Hepatocyte (in vitro differentiated cells): Measurements from ENCODE around the gene CFAP410. TPM values are rescaled to one million over a fixed set of nuclear protein-coding genes. Genes with fewer than 3 reads are reported as not detected.

Source experiments
- DNase-seq: peaks from one replicate; pipeline ENCODE4 v3.0.0-alpha.2; 2016; ENCODE audit warnings: low spot score
- H2AFZ ChIP-seq: fragments of 200-600 bp; sonication (generic); 2 replicates; pipeline ENCODE4 v1.6.0; 2016; ENCODE audit warnings: antibody characterized with exemption, mild to moderate bottlenecking
- H3K27ac ChIP-seq: fragments of 200-600 bp; sonication (generic); 2 replicates; pipeline ENCODE4 v1.5.1; 2016; ENCODE audit warnings: mild to moderate bottlenecking
- H3K27me3 ChIP-seq: fragments of 200-600 bp; sonication (generic); 2 replicates; pipeline ENCODE4 v1.6.1; 2016
- H3K36me3 ChIP-seq: fragments of 200-600 bp; sonication (generic); replicated peaks from 2 replicates; pipeline ENCODE4 v1.5.1; 2016; ENCODE audit warnings: low read depth; ENCODE audit not compliant: insufficient read depth
- H3K4me1 ChIP-seq: fragments of 200-600 bp; sonication (generic); 2 replicates; pipeline ENCODE4 v1.5.1; 2016; ENCODE audit warnings: mild to moderate bottlenecking, moderate library complexity; ENCODE audit not compliant: insufficient read depth
- H3K4me2 ChIP-seq: fragments of 200-600 bp; sonication (generic); 2 replicates; pipeline ENCODE4 v1.6.0; 2016
- H3K4me3 ChIP-seq: fragments of 200-600 bp; sonication (generic); 2 replicates; pipeline ENCODE4 v1.5.1; 2016; ENCODE audit warnings: mild to moderate bottlenecking
- H3K79me2 ChIP-seq: fragments of 200-600 bp; sonication (generic); 2 replicates; pipeline ENCODE4 v1.6.0; 2017; ENCODE audit warnings: mild to moderate bottlenecking
- H3K9me2 ChIP-seq: fragments of 200-600 bp; sonication (generic); replicated peaks from 2 replicates; pipeline ENCODE4 v1.6.0; 2017; ENCODE audit warnings: mild to moderate bottlenecking; ENCODE audit not compliant: insufficient read depth
- H3K9me3 ChIP-seq: fragments of 200-600 bp; sonication (generic); 2 replicates; pipeline ENCODE4 v1.5.1; 2016; ENCODE audit warnings: low read depth, mild to moderate bottlenecking
- H4K20me1 ChIP-seq: fragments of 200-600 bp; sonication (generic); 2 replicates; pipeline ENCODE4 v1.6.0; 2016; ENCODE audit warnings: mild to moderate bottlenecking; ENCODE audit not compliant: insufficient read depth, poor library complexity, severe bottlenecking
- CTCF ChIP-seq: fragments of 200-600 bp; sonication (generic); IDR thresholded peaks from 2 replicates; pipeline ENCODE4 v1.5.1; 2016; ENCODE audit warnings: antibody characterized with exemption, mild to moderate bottlenecking; ENCODE audit not compliant: poor library complexity
- EZH2 ChIP-seq: fragments of 200-600 bp; sonication (generic); IDR thresholded peaks from 2 replicates; pipeline ENCODE4 v1.6.1; 2016; ENCODE audit warnings: antibody characterized with exemption, mild to moderate bottlenecking, borderline replicate concordance
- EZH2phosphoT487 ChIP-seq: fragments of 200-600 bp; sonication (generic); IDR thresholded peaks from one replicate; pipeline ENCODE4 v1.6.1; 2018; ENCODE audit warnings: antibody characterized with exemption, mild to moderate bottlenecking, low read depth, moderate library complexity; ENCODE audit not compliant: unreplicated experiment, severe bottlenecking
- WGBS: methylation state at CpG from one replicate; pipeline ENCODE4 v1.1.6; 2016; ENCODE audit warnings: low lambda C conversion rate; ENCODE audit errors: missing lambda C conversion rate; 5-methylcytosine and 5-hydroxymethylcytosine counted together
- polyA plus RNA-seq: library from polyadenylated mRNA; unstranded; fragments of >200 nt; fragmentation: Nextera tagmentation; extraction: Ambion mirVana; gene quantifications from 2 replicates; pipeline ENCODE4 v1.2.1, GENCODE V29; 2016
- total RNA-seq: library from RNA; depleted of rRNA; stranded (reverse); fragments of >200 nt; gene quantifications from 2 replicates; pipeline ENCODE4 v1.2.3, GENCODE V29; 2014

Gene CFAP410
- total and polyA plus RNA-seq, 2 experiments from 2014 or later, result 17.1 to 33.6 TPM

GRCh38 chr21:44370027-44370735 lies 31.0 kb upstream of the CFAP410 start:
- Histone ChIP-seq H3K79me2 (no peaks in the 10 kb centered on the region), H4K20me1 (no peaks in the 10 kb centered on the region), H3K4me2 (peak overlapping the region; percentile 69), H3K4me1 (peaks cover 3% of the 10 kb centered on the region), H3K36me3 (no peaks in the 10 kb centered on the region), H3K9me3 (no peaks in the 10 kb centered on the region), H2AFZ (no peak overlapping the region), H3K4me3 (no peak overlapping the region), H3K27me3 (peaks cover 4% of the 10 kb centered on the region), H3K9me2 (no peaks in the 10 kb centered on the region), H3K27ac (peak overlapping the region; percentile 56)
- DNase-seq, result peak; percentile 78
- no peak for TF ChIP-seq EZH2
- no peak for TF ChIP-seq EZH2phosphoT487
- no peak for TF ChIP-seq CTCF
- WGBS, result 27% methylated on average over 25 of the region's 29 CpGs

- Histone ChIP-seq H3K4me3 (no peak overlapping the region), H3K27ac (no peak overlapping the region), H3K4me2 (no peak overlapping the region), H3K9me2 (no peaks in the 10 kb centered on the region), H3K27me3 (peaks cover 4% of the 10 kb centered on the region), H3K4me1 (peaks cover 3% of the 10 kb centered on the region), H4K20me1 (no peaks in the 10 kb centered on the region), H3K79me2 (no peaks in the 10 kb centered on the region), H2AFZ (no peak overlapping the region), H3K9me3 (no peaks in the 10 kb centered on the region), H3K36me3 (no peaks in the 10 kb centered on the region)
- WGBS, result 48% methylated on average over 20 of the region's 35 CpGs
- peak; percentile 43 for DNase-seq
- TF ChIP-seq CTCF (peak; percentile 9), EZH2 (no peak), EZH2phosphoT487 (no peak)
These were observed 29.7 kb upstream of the CFAP410 start for GRCh38 chr21:44368711-44369446.

GRCh38 chr21:44366586-44367211 lies 27.5 kb upstream of the CFAP410 start:
- Histone ChIP-seq H3K79me2 (no peaks in the 10 kb centered on the region), H3K36me3 (no peaks in the 10 kb centered on the region), H4K20me1 (no peaks in the 10 kb centered on the region), H2AFZ (no peak overlapping the region), H3K4me3 (no peak overlapping the region), H3K27me3 (peaks cover 4% of the 10 kb centered on the region), H3K9me3 (no peaks in the 10 kb centered on the region), H3K27ac (no peak overlapping the region), H3K4me2 (no peak overlapping the region), H3K9me2 (no peaks in the 10 kb centered on the region), H3K4me1 (peaks cover 3% of the 10 kb centered on the region)
- no peak for DNase-seq
- TF ChIP-seq EZH2, result no peak
- TF ChIP-seq EZH2phosphoT487, result no peak
- no peak for TF ChIP-seq CTCF
- 92% methylated on average over 26 of the region's 28 CpGs for WGBS
